ENCODE results near the gene GRIK4. TPM values are rescaled to one million over a fixed set of nuclear protein-coding genes. Genes with fewer than 3 reads are reported as not detected.

GRIK4 gene
- total and polyA plus RNA-seq, 2 donors (not counting 1 experiment from before 2014, with no cell fraction given), result 0.12 to 0.27 TPM

- WGBS (ENCODE audit: insufficient coverage), result 1% methylated on average over 65 of the region's 75 CpGs
- Mint-ChIP-seq H3K4me3 (peak overlapping the region; percentile 63), H3K27me3 (peaks cover 42% of the 10 kb centered on the region), H3K9me3 (ENCODE audit: insufficient read depth) (no peaks in the 10 kb centered on the region), H3K4me1 (peaks cover 8% of the 10 kb centered on the region), H3K27ac (no peak overlapping the region)
- DNase-seq (peak; percentile 83), ATAC-seq (ENCODE audit: low read depth) (peak; percentile 83)
- CTCF ChIA-PET, result no interaction called here
- H3K4me3 ChIP-seq (ENCODE audit: control extremely low read depth in 1 of 5, extremely low read depth in 1 of 5, insufficient read depth in 1 of 5, low read depth in 2 of 5, low read length in 4 of 5), result peak overlapping the region in 3 of 5 experiments; percentile 31 to 48 (median 39)
- H3K4me1 ChIP-seq (ENCODE audit: control insufficient read depth in 2 of 2, insufficient read depth in 2 of 2, low read length in 2 of 2), result peaks cover 12 to 13% of the 10 kb centered on the region in 2 donors
- no peaks in the 10 kb centered on the region for H3K9me3 ChIP-seq (ENCODE audit: control extremely low read depth in 1 of 3, control insufficient read depth in 2 of 3, insufficient read depth in 1 of 3, low read length in 2 of 3)
- H3K79me2 ChIP-seq (ENCODE audit: control insufficient read depth, insufficient read depth, low read length), result no peaks in the 10 kb centered on the region
- H2AFZ ChIP-seq (ENCODE audit: insufficient read depth, low read depth, low read length, poor library complexity, severe bottlenecking), result no peak overlapping the region
- H3K4me2 ChIP-seq (replicated peaks; ENCODE audit: low read depth, low read length, poor library complexity, severe bottlenecking), result peak overlapping the region; percentile 76
- intact Hi-C loops (cut with micrococcal nuclease), result no loop called here
- H3K27ac ChIP-seq (ENCODE audit: low read length in 2 of 2), result no peak overlapping the region
- no peaks in the 10 kb centered on the region for H4K20me1 ChIP-seq (ENCODE audit: control insufficient read depth, insufficient read depth, low read length, poor library complexity, severe bottlenecking)
- POLR2A ChIA-PET, result no interaction called here
- peak overlapping the region; percentile 56 for H3K9ac ChIP-seq (ENCODE audit: low read length)
- TF ChIP-seq EZH2 (IDR thresholded peaks at IDR 0.05; ENCODE audit: borderline replicate concordance, insufficient read depth, low read depth, low read length, poor library complexity, severe bottlenecking) (no peak), CTCF (IDR thresholded peaks at IDR 0.05) (no peak)
- H3K27me3 ChIP-seq (replicated peaks in 1 of 4; ENCODE audit: control extremely low read depth in 1 of 4, control insufficient read depth in 3 of 4, insufficient read depth in 4 of 4, low read length in 3 of 4), result peaks cover 0 to 44% (median 17%) of the 10 kb centered on the region in 4 experiments
- H3K36me3 ChIP-seq (replicated peaks in 1 of 2; ENCODE audit: control extremely low read depth in 1 of 2, control insufficient read depth in 1 of 2, extremely low read depth in 1 of 2, insufficient read depth in 2 of 2, low read length in 1 of 2), result no peaks in the 10 kb centered on the region
Measured at GRCh38 chr11:120564573-120565311, 53.2 kb downstream of the GRIK4 start.

- no peak for ATAC-seq (ENCODE audit: low read depth)
- no peaks in the 10 kb centered on the region for H3K9me3 ChIP-seq (ENCODE audit: control extremely low read depth in 1 of 3, control insufficient read depth in 2 of 3, insufficient read depth in 1 of 3, low read length in 2 of 3)
- H3K79me2 ChIP-seq (ENCODE audit: control insufficient read depth, insufficient read depth, low read length), result no peaks in the 10 kb centered on the region
- H2AFZ ChIP-seq (ENCODE audit: insufficient read depth, low read depth, low read length, poor library complexity, severe bottlenecking), result no peak overlapping the region
- peaks cover 0 to 44% (median 17%) of the 10 kb centered on the region in 4 experiments for H3K27me3 ChIP-seq (replicated peaks in 1 of 4; ENCODE audit: control extremely low read depth in 1 of 4, control insufficient read depth in 3 of 4, insufficient read depth in 4 of 4, low read length in 3 of 4)
- no peaks in the 10 kb centered on the region for H4K20me1 ChIP-seq (ENCODE audit: control insufficient read depth, insufficient read depth, low read length, poor library complexity, severe bottlenecking)
- CTCF ChIA-PET, result interaction anchor here (1.4 kb wide), 1 partner anchor 120 kb away, joined by 5 read pairs; no protein-coding TSS in a partner anchor
- H3K4me1 ChIP-seq (ENCODE audit: control insufficient read depth in 2 of 2, insufficient read depth in 2 of 2, low read length in 2 of 2), result peaks cover 12 to 13% of the 10 kb centered on the region in 2 donors
- TF ChIP-seq EZH2 (IDR thresholded peaks at IDR 0.05; ENCODE audit: borderline replicate concordance, insufficient read depth, low read depth, low read length, poor library complexity, severe bottlenecking) (no peak), CTCF (IDR thresholded peaks at IDR 0.05) (no peak)
- Mint-ChIP-seq H3K27me3 (peaks cover 42% of the 10 kb centered on the region), H3K9me3 (ENCODE audit: insufficient read depth) (no peaks in the 10 kb centered on the region), H3K27ac (no peak overlapping the region), H3K4me1 (peaks cover 8% of the 10 kb centered on the region), H3K4me3 (peak overlapping the region; percentile 63)
- no peak overlapping the region for H3K27ac ChIP-seq (ENCODE audit: low read length in 2 of 2)
- intact Hi-C loops (cut with micrococcal nuclease), result no loop called here
- H3K4me2 ChIP-seq (replicated peaks; ENCODE audit: low read depth, low read length, poor library complexity, severe bottlenecking), result peak overlapping the region; percentile 76
- no peaks in the 10 kb centered on the region for H3K36me3 ChIP-seq (replicated peaks in 1 of 2; ENCODE audit: control extremely low read depth in 1 of 2, control insufficient read depth in 1 of 2, extremely low read depth in 1 of 2, insufficient read depth in 2 of 2, low read length in 1 of 2)
- WGBS (ENCODE audit: insufficient coverage), result 86% methylated on average over 14 of the region's 14 CpGs
- peak overlapping the region; percentile 11 for H3K9ac ChIP-seq (ENCODE audit: low read length)
- DNase-seq, result no peak
- POLR2A ChIA-PET, result no interaction called here
- H3K4me3 ChIP-seq (ENCODE audit: control extremely low read depth in 1 of 5, extremely low read depth in 1 of 5, insufficient read depth in 1 of 5, low read depth in 2 of 5, low read length in 4 of 5), result no peak overlapping the region
Measured at GRCh38 chr11:120565466-120566155, 54.1 kb downstream of the GRIK4 start.
